ENCODE results near the gene SDK1.

Gene SDK1

GRCh38 chr7:3588341-3588740 is 287.3 kb downstream of the SDK1 start:
- no peaks in the 10 kb centered on the region for H3K79me2 ChIP-seq (ENCODE audit: control insufficient read depth, low read length)
- H3F3A ChIP-seq (ENCODE audit: control insufficient read depth, insufficient read depth) = no peaks in the 10 kb centered on the region
- no peaks in the 10 kb centered on the region for H3K36me3 ChIP-seq (ENCODE audit: control insufficient read depth, low read length)
- no peak for TF ChIP-seq EZH2phosphoT487 (IDR thresholded peaks at IDR 0.05; ENCODE audit: borderline replicate concordance, low read length)
- TF ChIP-seq, protein P1, sequence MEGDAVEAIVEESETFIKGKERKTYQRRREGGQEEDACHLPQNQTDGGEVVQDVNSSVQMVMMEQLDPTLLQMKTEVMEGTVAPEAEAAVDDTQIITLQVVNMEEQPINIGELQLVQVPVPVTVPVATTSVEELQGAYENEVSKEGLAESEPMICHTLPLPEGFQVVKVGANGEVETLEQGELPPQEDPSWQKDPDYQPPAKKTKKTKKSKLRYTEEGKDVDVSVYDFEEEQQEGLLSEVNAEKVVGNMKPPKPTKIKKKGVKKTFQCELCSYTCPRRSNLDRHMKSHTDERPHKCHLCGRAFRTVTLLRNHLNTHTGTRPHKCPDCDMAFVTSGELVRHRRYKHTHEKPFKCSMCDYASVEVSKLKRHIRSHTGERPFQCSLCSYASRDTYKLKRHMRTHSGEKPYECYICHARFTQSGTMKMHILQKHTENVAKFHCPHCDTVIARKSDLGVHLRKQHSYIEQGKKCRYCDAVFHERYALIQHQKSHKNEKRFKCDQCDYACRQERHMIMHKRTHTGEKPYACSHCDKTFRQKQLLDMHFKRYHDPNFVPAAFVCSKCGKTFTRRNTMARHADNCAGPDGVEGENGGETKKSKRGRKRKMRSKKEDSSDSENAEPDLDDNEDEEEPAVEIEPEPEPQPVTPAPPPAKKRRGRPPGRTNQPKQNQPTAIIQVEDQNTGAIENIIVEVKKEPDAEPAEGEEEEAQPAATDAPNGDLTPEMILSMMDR (IDR thresholded peaks at IDR 0.05; ENCODE audit: low read depth, low read length, poor library complexity, severe bottlenecking) = no peak
- H3K4me1 ChIP-seq (ENCODE audit: control insufficient read depth, low read length) = no peaks in the 10 kb centered on the region
- peaks cover 6% of the 10 kb centered on the region; the same call in 1 of the 2 replicates for H3K27me3 ChIP-seq (ENCODE audit: control insufficient read depth, low read length)
- no peaks in the 10 kb centered on the region for H4K20me1 ChIP-seq (ENCODE audit: control insufficient read depth, insufficient read depth, low read depth, low read length)
- no peak overlapping the region for H3K27ac ChIP-seq (ENCODE audit: low read depth, low read length)
- no peaks in the 10 kb centered on the region for H3K9me2 ChIP-seq (replicated peaks; ENCODE audit: control insufficient read depth, low read length)
- H3K9me3 ChIP-seq (ENCODE audit: control insufficient read depth, insufficient read depth, low read length) = peaks cover 3% of the 10 kb centered on the region; the same call in 1 of the 2 replicates
- no peak overlapping the region for H3K4me2 ChIP-seq (ENCODE audit: low read length)
- H3K4me3 ChIP-seq (ENCODE audit: low read length) = no peak overlapping the region

GRCh38 chr7:3589752-3590151 is 288.7 kb downstream of the SDK1 start:
- Histone ChIP-seq H4K20me1 (ENCODE audit: control insufficient read depth, insufficient read depth, low read depth, low read length) (no peaks in the 10 kb centered on the region), H3K36me3 (ENCODE audit: control insufficient read depth, low read length) (no peaks in the 10 kb centered on the region), H3K27ac (ENCODE audit: low read depth, low read length) (no peak overlapping the region), H3K79me2 (ENCODE audit: control insufficient read depth, low read length) (no peaks in the 10 kb centered on the region), H3F3A (ENCODE audit: control insufficient read depth, insufficient read depth) (no peaks in the 10 kb centered on the region), H3K9me3 (ENCODE audit: control insufficient read depth, insufficient read depth, low read length) (peaks cover 3% of the 10 kb centered on the region; the same call in 1 of the 2 replicates), H3K27me3 (ENCODE audit: control insufficient read depth, low read length) (peaks cover 8% of the 10 kb centered on the region; the same call in 1 of the 2 replicates), H3K4me1 (ENCODE audit: control insufficient read depth, low read length) (no peaks in the 10 kb centered on the region), H3K4me3 (ENCODE audit: low read length) (no peak overlapping the region), H3K9me2 (replicated peaks; ENCODE audit: control insufficient read depth, low read length) (no peaks in the 10 kb centered on the region), H3K4me2 (ENCODE audit: low read length) (no peak overlapping the region)
- TF ChIP-seq, protein P1 (IDR thresholded peaks at IDR 0.05; ENCODE audit: low read depth, low read length, poor library complexity, severe bottlenecking) = no peak
- no peak for TF ChIP-seq EZH2phosphoT487 (IDR thresholded peaks at IDR 0.05; ENCODE audit: borderline replicate concordance, low read length)

DNA sequence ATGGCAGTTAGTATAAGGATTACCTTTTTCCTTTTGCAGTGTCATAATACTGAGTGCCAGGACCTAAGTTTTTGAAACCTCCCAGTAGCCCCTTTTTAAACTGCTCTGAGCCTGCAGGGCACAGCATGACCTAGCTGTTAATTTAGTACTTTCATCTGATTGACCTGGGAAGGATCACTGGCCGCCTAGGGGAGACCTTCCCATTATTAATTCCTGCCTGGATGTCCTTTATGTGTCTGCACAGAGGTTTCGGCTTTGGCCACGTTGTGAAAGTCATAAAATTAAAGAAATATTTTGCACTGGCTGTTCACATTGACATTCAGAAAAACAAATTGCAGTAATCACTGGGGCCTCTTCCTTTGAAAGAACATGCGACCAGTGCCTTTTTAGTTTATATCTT is 290.2 kb downstream of the SDK1 start:
- H3K27me3 ChIP-seq (ENCODE audit: control insufficient read depth, low read length) = peaks cover 8% of the 10 kb centered on the region; the same call in 1 of the 2 replicates
- no peaks in the 10 kb centered on the region for H3K9me2 ChIP-seq (replicated peaks; ENCODE audit: control insufficient read depth, low read length)
- H3K36me3 ChIP-seq (ENCODE audit: control insufficient read depth, low read length) = no peaks in the 10 kb centered on the region
- no peak overlapping the region for H3K27ac ChIP-seq (ENCODE audit: low read depth, low read length)
- H3K9me3 ChIP-seq (ENCODE audit: control insufficient read depth, insufficient read depth, low read length) = peaks cover 3% of the 10 kb centered on the region; the same call in 1 of the 2 replicates
- H3F3A ChIP-seq (ENCODE audit: control insufficient read depth, insufficient read depth) = peaks cover 2% of the 10 kb centered on the region; the same call in 1 of the 2 replicates
- no peaks in the 10 kb centered on the region for H4K20me1 ChIP-seq (ENCODE audit: control insufficient read depth, insufficient read depth, low read depth, low read length)
- H3K4me2 ChIP-seq (ENCODE audit: low read length) = no peak overlapping the region
- H3K79me2 ChIP-seq (ENCODE audit: control insufficient read depth, low read length) = no peaks in the 10 kb centered on the region
- no peak overlapping the region for H3K4me3 ChIP-seq (ENCODE audit: low read length)
- H3K4me1 ChIP-seq (ENCODE audit: control insufficient read depth, low read length) = peaks cover 2% of the 10 kb centered on the region
- TF ChIP-seq EZH2phosphoT487 (IDR thresholded peaks at IDR 0.05; ENCODE audit: borderline replicate concordance, low read length) = no peak
- TF ChIP-seq, protein P1 (IDR thresholded peaks at IDR 0.05; ENCODE audit: low read depth, low read length, poor library complexity, severe bottlenecking) = no peak

Data from DOHH2 (cell line).